Glutamatergic neuron (in vitro differentiated cells): ENCODE measurements around the gene DUSP10. TPM values are rescaled to one million over a fixed set of nuclear protein-coding genes. Genes with fewer than 3 reads are reported as not detected.

Source experiments
- DNase-seq: peaks from one replicate; pipeline ENCODE4 v3.0.0; 2022
- H3K27ac Mint-ChIP-seq: one replicate; pipeline ENCODE4 v1.8.0; 2020; ENCODE audit warnings: mild to moderate bottlenecking, mixed read lengths, inconsistent platforms; ENCODE audit not compliant: unreplicated experiment
- H3K27me3 Mint-ChIP-seq: one replicate; pipeline ENCODE4 v1.8.0; 2020; ENCODE audit warnings: mild to moderate bottlenecking, moderate library complexity, mixed read lengths, inconsistent platforms; ENCODE audit not compliant: unreplicated experiment
- H3K36me3 Mint-ChIP-seq: one replicate; pipeline ENCODE4 v1.8.0; 2020; ENCODE audit warnings: mild to moderate bottlenecking, mixed read lengths, inconsistent platforms; ENCODE audit not compliant: unreplicated experiment
- H3K4me1 Mint-ChIP-seq: one replicate; pipeline ENCODE4 v1.8.0; 2020; ENCODE audit warnings: mild to moderate bottlenecking, low read depth, mixed read lengths, inconsistent platforms; ENCODE audit not compliant: unreplicated experiment
- H3K4me3 Mint-ChIP-seq: one replicate; pipeline ENCODE4 v1.8.0; 2020; ENCODE audit warnings: mild to moderate bottlenecking, mixed read lengths, inconsistent platforms; ENCODE audit not compliant: unreplicated experiment
- H3K9me3 Mint-ChIP-seq: one replicate; pipeline ENCODE4 v1.8.0; 2020; ENCODE audit warnings: mild to moderate bottlenecking, moderate library complexity, mixed read lengths, inconsistent platforms; ENCODE audit not compliant: unreplicated experiment
- total RNA-seq: library from RNA; stranded (reverse); fragmentation: NEBNext Ultra II Directional; extraction: Animal tissue kit (Norgen Biotek cat#: 25700); gene quantifications from one replicate; pipeline ENCODE4 v1.2.1, GENCODE V29; 2021; ENCODE audit not compliant: unreplicated experiment
- TF ChIP-seq, protein P1 (sequence below): fragments of 200-600 bp; sonication (generic); IDR thresholded peaks from one replicate; pipeline ENCODE4 v1.5.0; 2021; ENCODE audit not compliant: partially characterized antibody, unreplicated experiment

Gene DUSP10
- total RNA-seq, 1 donor from 2014 or later = 21.5 TPM

DNA sequence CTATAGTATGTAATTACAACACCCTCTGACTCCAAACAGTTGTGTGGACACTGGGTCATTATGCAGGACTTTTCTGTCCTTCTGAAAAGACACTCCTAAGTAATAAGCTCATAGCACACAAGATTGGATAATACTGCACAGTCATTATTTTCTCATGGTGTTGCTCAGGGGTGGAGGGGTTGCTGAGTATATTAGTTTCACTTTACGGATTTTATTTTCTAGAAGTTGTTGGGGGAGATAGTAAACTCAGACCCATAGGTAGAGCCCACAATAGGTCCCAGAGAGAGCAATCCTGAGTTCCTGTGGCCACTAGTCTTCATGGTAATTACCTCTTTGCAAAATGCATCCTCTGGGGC is 53.4 kb downstream of the DUSP10 start:
- no peak for DNase-seq
- TF ChIP-seq, protein P1, sequence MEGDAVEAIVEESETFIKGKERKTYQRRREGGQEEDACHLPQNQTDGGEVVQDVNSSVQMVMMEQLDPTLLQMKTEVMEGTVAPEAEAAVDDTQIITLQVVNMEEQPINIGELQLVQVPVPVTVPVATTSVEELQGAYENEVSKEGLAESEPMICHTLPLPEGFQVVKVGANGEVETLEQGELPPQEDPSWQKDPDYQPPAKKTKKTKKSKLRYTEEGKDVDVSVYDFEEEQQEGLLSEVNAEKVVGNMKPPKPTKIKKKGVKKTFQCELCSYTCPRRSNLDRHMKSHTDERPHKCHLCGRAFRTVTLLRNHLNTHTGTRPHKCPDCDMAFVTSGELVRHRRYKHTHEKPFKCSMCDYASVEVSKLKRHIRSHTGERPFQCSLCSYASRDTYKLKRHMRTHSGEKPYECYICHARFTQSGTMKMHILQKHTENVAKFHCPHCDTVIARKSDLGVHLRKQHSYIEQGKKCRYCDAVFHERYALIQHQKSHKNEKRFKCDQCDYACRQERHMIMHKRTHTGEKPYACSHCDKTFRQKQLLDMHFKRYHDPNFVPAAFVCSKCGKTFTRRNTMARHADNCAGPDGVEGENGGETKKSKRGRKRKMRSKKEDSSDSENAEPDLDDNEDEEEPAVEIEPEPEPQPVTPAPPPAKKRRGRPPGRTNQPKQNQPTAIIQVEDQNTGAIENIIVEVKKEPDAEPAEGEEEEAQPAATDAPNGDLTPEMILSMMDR = no peak
- Mint-ChIP-seq H3K4me1 (no peaks in the 10 kb centered on the region), H3K36me3 (no peaks in the 10 kb centered on the region), H3K27ac (no peak overlapping the region), H3K4me3 (no peak overlapping the region), H3K9me3 (no peaks in the 10 kb centered on the region), H3K27me3 (no peaks in the 10 kb centered on the region)

DNA sequence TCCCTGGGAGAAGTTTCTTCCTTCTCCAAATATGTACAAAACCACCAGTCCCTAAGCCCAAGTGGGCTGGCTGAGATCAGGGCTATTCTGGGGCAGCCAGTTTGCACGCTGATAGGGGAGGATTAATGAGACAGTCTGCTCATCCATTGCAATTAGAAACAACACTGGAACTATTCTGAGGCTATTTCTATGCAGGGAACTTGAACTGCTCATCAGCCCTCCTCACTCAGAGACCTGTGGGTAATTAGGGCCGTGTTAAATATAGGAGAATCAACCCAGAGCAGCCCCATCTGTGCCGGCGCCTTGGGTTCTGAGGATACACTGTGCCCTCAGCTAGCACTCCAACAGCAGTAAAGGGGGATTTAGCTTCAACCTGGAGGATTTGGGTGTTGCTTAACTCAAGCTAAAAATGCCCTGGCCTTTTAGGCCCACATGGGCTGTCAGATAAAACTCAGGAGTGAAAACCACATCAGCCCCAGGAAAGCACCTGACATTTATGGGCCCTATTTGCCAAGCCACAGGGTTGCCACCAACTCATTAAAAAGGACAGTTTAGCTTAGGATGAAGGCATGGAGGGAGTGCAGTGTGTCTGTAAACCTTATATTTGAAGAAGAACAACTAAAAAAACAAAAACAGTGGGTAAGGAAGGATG is 53.9 kb downstream of the DUSP10 start:
- no peaks in the 10 kb centered on the region for H3K9me3 Mint-ChIP-seq
- no peak for DNase-seq
- no peaks in the 10 kb centered on the region for H3K36me3 Mint-ChIP-seq
- no peaks in the 10 kb centered on the region for H3K27me3 Mint-ChIP-seq
- H3K4me3 Mint-ChIP-seq = no peak overlapping the region
- TF ChIP-seq, protein P1 = no peak
- H3K27ac Mint-ChIP-seq = no peak overlapping the region
- no peaks in the 10 kb centered on the region for H3K4me1 Mint-ChIP-seq

DNA sequence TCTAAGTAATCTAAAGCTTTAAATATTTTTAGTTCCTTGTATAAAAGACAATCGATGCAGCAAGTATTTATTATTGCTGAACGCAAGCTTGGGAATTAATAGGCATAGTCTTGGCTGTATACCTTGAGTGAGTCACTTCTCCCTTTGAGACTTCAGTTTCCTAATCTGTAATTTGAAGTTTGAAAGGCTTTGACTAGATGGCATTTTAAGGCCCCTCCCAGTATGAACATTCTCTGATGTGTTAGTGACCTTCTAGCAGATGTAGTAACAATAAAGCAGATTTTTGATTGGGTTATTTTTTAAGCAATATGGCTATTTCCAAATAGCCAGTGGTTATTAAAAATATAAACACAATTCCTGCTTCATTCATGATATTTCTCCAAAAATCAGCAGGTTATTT is 58.2 kb downstream of the DUSP10 start:
- no peak overlapping the region for H3K27ac Mint-ChIP-seq
- no peaks in the 10 kb centered on the region for H3K27me3 Mint-ChIP-seq
- no peak for DNase-seq
- no peaks in the 10 kb centered on the region for H3K4me1 Mint-ChIP-seq
- H3K9me3 Mint-ChIP-seq = no peaks in the 10 kb centered on the region
- TF ChIP-seq, protein P1 = no peak
- H3K36me3 Mint-ChIP-seq = no peaks in the 10 kb centered on the region
- no peak overlapping the region for H3K4me3 Mint-ChIP-seq

DNA sequence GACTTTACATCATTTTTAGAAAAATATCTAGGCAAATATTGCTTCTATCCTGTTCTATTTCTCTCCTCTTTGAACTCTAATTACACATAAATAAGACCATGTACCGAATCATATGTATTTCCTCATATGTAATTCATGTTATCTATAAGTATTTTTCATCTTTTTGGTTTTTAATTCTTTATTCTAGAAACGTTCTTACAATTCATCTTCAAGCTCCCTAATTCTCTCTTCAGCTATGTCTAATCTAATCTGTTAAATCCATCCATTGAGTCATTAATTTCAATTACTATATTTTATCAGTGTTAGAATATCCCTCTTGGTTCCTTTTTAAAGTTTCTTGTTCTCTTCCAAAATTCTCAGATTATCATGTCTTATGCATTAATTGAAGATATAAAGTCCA is 61.8 kb downstream of the DUSP10 start:
- H3K36me3 Mint-ChIP-seq = no peaks in the 10 kb centered on the region
- no peak overlapping the region for H3K27ac Mint-ChIP-seq
- no peaks in the 10 kb centered on the region for H3K4me1 Mint-ChIP-seq
- DNase-seq = no peak
- H3K9me3 Mint-ChIP-seq = no peaks in the 10 kb centered on the region
- TF ChIP-seq, protein P1 = no peak
- no peak overlapping the region for H3K4me3 Mint-ChIP-seq
- H3K27me3 Mint-ChIP-seq = no peaks in the 10 kb centered on the region

DNA sequence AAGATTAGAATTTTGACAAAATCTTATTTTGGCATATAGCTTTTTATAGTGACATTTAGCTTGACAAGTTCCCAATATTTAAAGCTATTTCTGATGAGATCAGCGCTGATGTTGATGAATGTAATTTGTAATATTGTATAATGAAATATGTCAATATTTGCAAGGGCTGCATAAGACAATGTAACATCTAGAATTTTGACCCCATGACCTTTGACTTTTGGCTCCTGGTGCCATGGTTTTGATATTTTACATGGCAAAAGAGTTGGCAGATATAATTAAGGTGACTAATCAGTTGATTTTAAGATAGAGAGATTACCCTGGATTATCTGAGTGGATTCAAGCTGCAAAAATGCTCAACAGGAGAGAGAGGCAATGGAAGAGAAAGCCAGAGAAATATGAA is 63.9 kb downstream of the DUSP10 start:
- no peak for DNase-seq
- TF ChIP-seq, protein P1 = no peak
- Mint-ChIP-seq H3K27me3 (no peaks in the 10 kb centered on the region), H3K4me1 (no peaks in the 10 kb centered on the region), H3K4me3 (no peak overlapping the region), H3K36me3 (no peaks in the 10 kb centered on the region), H3K27ac (no peak overlapping the region), H3K9me3 (no peaks in the 10 kb centered on the region)
